WTC11 (cell line): Measurements from ENCODE around the gene POLR3A.

Experiments
- CBFB ChIP-seq: sonication (generic); formaldehyde crosslinking; IDR thresholded peaks from 2 replicates; pipeline ENCODE4 v1.8.1; 2022; ENCODE audit warnings: mild to moderate bottlenecking, low read depth, missing genetic modification reagents
- ESRRA ChIP-seq: sonication (generic); formaldehyde crosslinking; IDR thresholded peaks from 2 replicates; pipeline ENCODE4 v1.8.1; 2022; ENCODE audit warnings: mild to moderate bottlenecking, missing genetic modification reagents, borderline replicate concordance
- GABPB1 ChIP-seq: sonication (generic); formaldehyde crosslinking; IDR thresholded peaks from 2 replicates; pipeline ENCODE4 v1.8.1; 2023; ENCODE audit warnings: mild to moderate bottlenecking, missing genetic modification reagents
- IRF2 ChIP-seq: sonication (generic); formaldehyde crosslinking; IDR thresholded peaks from 2 replicates; pipeline ENCODE4 v1.8.0; 2022; ENCODE audit warnings: low read depth, missing genetic modification reagents, borderline replicate concordance
- NR2C2 ChIP-seq: sonication (generic); formaldehyde crosslinking; IDR thresholded peaks from 2 replicates; pipeline ENCODE4 v1.8.0; 2022; ENCODE audit warnings: mild to moderate bottlenecking, missing genetic modification reagents
- NR3C1 ChIP-seq: sonication (generic); formaldehyde crosslinking; conservative IDR thresholded peaks from 2 replicates; pipeline ENCODE4 v1.8.1; 2023; ENCODE audit warnings: low read depth, mild to moderate bottlenecking, missing genetic modification reagents
- OVOL2 ChIP-seq: fragments of 250-450 bp; sonication (Bioruptor Pico); IDR thresholded peaks from 2 replicates; pipeline ENCODE4 v1.9.0; 2021; ENCODE audit warnings: mild to moderate bottlenecking, borderline replicate concordance
- ZBTB21 ChIP-seq: sonication (generic); formaldehyde crosslinking; IDR thresholded peaks from 2 replicates; pipeline ENCODE4 v1.8.1; 2023; ENCODE audit warnings: mild to moderate bottlenecking, missing genetic modification reagents, borderline replicate concordance
- TF ChIP-seq, protein P1 (sequence below): fragments of 200-600 bp; IDR thresholded peaks from 2 replicates; pipeline ENCODE4 v1.8.0; 2022; ENCODE audit warnings: antibody characterized with exemption
- TF ChIP-seq, protein P2 (sequence below): sonication (generic); formaldehyde crosslinking; IDR thresholded peaks from 2 replicates; pipeline ENCODE4 v1.8.0; 2022; ENCODE audit warnings: mild to moderate bottlenecking, missing genetic modification reagents
- TF ChIP-seq, protein P3 (sequence below): sonication (generic); formaldehyde crosslinking; IDR thresholded peaks from 2 replicates; pipeline ENCODE4 v1.8.1; 2022; ENCODE audit warnings: low read depth, missing genetic modification reagents, borderline replicate concordance
- TF ChIP-seq, protein P4 (sequence below): sonication (generic); formaldehyde crosslinking; IDR thresholded peaks from 2 replicates; pipeline ENCODE4 v1.8.1; 2022; ENCODE audit warnings: mild to moderate bottlenecking, missing genetic modification reagents, moderate library complexity, borderline replicate concordance
- TF ChIP-seq, protein P5 (sequence below): sonication (generic); formaldehyde crosslinking; IDR thresholded peaks from 2 replicates; pipeline ENCODE4 v1.8.0; 2022; ENCODE audit warnings: mild to moderate bottlenecking, missing genetic modification reagents
- TF ChIP-seq, protein P6 (sequence below): sonication (generic); formaldehyde crosslinking; IDR thresholded peaks from 2 replicates; pipeline ENCODE4 v1.8.1; 2023; ENCODE audit warnings: mild to moderate bottlenecking, missing genetic modification reagents

DNA sequence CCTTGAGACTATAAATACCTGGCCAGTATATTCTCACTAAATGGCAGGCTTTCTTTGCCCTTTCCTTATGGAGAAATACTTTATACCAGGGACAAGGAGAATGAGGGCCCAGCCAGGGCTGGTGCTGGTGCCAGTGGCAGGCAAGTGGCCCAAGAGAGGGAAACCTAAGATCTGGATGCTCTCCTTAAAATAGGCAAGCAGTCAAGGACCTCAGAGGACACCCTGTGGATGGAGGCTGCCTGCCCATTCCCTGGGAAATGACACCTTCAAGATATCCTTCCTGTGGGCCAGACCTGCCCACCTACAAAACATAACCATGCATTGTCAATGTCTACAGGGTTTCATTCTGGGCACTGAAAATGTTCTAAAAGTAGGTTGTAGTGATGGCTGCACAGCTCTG lies 29.1 kb downstream of the POLR3A start:
- TF ChIP-seq, protein P1, sequence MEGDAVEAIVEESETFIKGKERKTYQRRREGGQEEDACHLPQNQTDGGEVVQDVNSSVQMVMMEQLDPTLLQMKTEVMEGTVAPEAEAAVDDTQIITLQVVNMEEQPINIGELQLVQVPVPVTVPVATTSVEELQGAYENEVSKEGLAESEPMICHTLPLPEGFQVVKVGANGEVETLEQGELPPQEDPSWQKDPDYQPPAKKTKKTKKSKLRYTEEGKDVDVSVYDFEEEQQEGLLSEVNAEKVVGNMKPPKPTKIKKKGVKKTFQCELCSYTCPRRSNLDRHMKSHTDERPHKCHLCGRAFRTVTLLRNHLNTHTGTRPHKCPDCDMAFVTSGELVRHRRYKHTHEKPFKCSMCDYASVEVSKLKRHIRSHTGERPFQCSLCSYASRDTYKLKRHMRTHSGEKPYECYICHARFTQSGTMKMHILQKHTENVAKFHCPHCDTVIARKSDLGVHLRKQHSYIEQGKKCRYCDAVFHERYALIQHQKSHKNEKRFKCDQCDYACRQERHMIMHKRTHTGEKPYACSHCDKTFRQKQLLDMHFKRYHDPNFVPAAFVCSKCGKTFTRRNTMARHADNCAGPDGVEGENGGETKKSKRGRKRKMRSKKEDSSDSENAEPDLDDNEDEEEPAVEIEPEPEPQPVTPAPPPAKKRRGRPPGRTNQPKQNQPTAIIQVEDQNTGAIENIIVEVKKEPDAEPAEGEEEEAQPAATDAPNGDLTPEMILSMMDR = no peak
- TF ChIP-seq, protein P2, sequence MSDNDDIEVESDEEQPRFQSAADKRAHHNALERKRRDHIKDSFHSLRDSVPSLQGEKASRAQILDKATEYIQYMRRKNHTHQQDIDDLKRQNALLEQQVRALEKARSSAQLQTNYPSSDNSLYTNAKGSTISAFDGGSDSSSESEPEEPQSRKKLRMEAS (CRISPR knock-in tag) = no peak
- TF ChIP-seq, protein P3, sequence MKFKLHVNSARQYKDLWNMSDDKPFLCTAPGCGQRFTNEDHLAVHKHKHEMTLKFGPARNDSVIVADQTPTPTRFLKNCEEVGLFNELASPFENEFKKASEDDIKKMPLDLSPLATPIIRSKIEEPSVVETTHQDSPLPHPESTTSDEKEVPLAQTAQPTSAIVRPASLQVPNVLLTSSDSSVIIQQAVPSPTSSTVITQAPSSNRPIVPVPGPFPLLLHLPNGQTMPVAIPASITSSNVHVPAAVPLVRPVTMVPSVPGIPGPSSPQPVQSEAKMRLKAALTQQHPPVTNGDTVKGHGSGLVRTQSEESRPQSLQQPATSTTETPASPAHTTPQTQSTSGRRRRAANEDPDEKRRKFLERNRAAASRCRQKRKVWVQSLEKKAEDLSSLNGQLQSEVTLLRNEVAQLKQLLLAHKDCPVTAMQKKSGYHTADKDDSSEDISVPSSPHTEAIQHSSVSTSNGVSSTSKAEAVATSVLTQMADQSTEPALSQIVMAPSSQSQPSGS = no peak
- TF ChIP-seq, protein P4, sequence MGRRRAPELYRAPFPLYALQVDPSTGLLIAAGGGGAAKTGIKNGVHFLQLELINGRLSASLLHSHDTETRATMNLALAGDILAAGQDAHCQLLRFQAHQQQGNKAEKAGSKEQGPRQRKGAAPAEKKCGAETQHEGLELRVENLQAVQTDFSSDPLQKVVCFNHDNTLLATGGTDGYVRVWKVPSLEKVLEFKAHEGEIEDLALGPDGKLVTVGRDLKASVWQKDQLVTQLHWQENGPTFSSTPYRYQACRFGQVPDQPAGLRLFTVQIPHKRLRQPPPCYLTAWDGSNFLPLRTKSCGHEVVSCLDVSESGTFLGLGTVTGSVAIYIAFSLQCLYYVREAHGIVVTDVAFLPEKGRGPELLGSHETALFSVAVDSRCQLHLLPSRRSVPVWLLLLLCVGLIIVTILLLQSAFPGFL (CRISPR knock-in tag) = no peak
- TF ChIP-seq ESRRA (CRISPR knock-in tag) (no peak), IRF2 (CRISPR knock-in tag) (no peak), CBFB (no peak), ZBTB21 (CRISPR knock-in tag) (no peak), OVOL2 (no peak), GABPB1 (CRISPR knock-in tag) (no peak), NR3C1 (CRISPR knock-in tag) (no peak), NR2C2 (no peak)
- TF ChIP-seq, protein P5, sequence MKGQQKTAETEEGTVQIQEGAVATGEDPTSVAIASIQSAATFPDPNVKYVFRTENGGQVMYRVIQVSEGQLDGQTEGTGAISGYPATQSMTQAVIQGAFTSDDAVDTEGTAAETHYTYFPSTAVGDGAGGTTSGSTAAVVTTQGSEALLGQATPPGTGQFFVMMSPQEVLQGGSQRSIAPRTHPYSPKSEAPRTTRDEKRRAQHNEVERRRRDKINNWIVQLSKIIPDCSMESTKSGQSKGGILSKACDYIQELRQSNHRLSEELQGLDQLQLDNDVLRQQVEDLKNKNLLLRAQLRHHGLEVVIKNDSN = no peak
- TF ChIP-seq, protein P6, sequence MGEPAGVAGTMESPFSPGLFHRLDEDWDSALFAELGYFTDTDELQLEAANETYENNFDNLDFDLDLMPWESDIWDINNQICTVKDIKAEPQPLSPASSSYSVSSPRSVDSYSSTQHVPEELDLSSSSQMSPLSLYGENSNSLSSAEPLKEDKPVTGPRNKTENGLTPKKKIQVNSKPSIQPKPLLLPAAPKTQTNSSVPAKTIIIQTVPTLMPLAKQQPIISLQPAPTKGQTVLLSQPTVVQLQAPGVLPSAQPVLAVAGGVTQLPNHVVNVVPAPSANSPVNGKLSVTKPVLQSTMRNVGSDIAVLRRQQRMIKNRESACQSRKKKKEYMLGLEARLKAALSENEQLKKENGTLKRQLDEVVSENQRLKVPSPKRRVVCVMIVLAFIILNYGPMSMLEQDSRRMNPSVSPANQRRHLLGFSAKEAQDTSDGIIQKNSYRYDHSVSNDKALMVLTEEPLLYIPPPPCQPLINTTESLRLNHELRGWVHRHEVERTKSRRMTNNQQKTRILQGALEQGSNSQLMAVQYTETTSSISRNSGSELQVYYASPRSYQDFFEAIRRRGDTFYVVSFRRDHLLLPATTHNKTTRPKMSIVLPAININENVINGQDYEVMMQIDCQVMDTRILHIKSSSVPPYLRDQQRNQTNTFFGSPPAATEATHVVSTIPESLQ (CRISPR knock-in tag) = no peak
